T-helper 2 cell treated with Interferon-gamma antibody and Interleukin-4, amounts not matched to agents 100 ng/mL and 5 ng/mL, for 36 hours (primary cell): ENCODE measurements around the gene RAB17. TPM values are rescaled to one million over a fixed set of nuclear protein-coding genes. Genes with fewer than 3 reads are reported as not detected.

Source experiments
- total RNA-seq: library from RNA; stranded (reverse); gene quantifications from 2 replicates; pipeline ENCODE4 v1.2.3, GENCODE V29; 2022

The RAB17 gene
- total RNA-seq, 1 donor from 2014 or later = not detected

Other genes starting within 250 kb of the RAB17 start
- gene COL6A3, start 176.6 kb downstream of the RAB17 start, total RNA-seq = 0.52 and 0.80 TPM in 2 replicates
- not detected in 2 replicates for gene MLPH, start 103.5 kb downstream of the RAB17 start, total RNA-seq
- not detected in 2 replicates for gene PRLH, start 24.2 kb downstream of the RAB17 start, total RNA-seq
- gene LRRFIP1, start 36.9 kb upstream of the RAB17 start, total RNA-seq = 200 and 201 TPM in 2 replicates
- gene RBM44, start 208.0 kb upstream of the RAB17 start, total RNA-seq = 0.84 and 0.93 TPM in 2 replicates